HG03045 (cell line): ENCODE results near the gene PDE2A.

Source experiments
- ATAC-seq: cut with Tn5 transposase; IDR thresholded peaks from one replicate; pipeline ENCODE4 v1.9.1; 2021; ENCODE audit warnings: mild to moderate bottlenecking, moderate library complexity; ENCODE audit not compliant: unreplicated experiment

The PDE2A gene

GRCh38 chr11:72673943-72674828 is at the start of gene PDE2A:
Gene PDE2A, minus strand, starts transcription at chr11:72674422. Its CDS starts 215 bp downstream, at chr11:72674207.
- ATAC-seq: no peak

GRCh38 chr11:72723508-72723907 is 49.3 kb upstream of the PDE2A start:
- ATAC-seq: no peak

GRCh38 chr11:72722050-72722748 is 48.0 kb upstream of the PDE2A start:
- ATAC-seq: peak; percentile 82

GRCh38 chr11:72721689-72722049 is 47.4 kb upstream of the PDE2A start:
- no peak for ATAC-seq

GRCh38 chr11:72721276-72721675 is 47.1 kb upstream of the PDE2A start:
- no peak for ATAC-seq

- ATAC-seq: no peak
Observed at GRCh38 chr11:72720784-72721183, 46.6 kb upstream of the PDE2A start.

GRCh38 chr11:72720047-72720446 is 45.8 kb upstream of the PDE2A start:
- ATAC-seq: no peak

GRCh38 chr11:72719551-72719950 is 45.3 kb upstream of the PDE2A start:
- no peak for ATAC-seq

GRCh38 chr11:72719144-72719543 is 44.9 kb upstream of the PDE2A start:
- no peak for ATAC-seq

- ATAC-seq: no peak
Observed at GRCh38 chr11:72718101-72718501, 43.9 kb upstream of the PDE2A start.

- ATAC-seq: no peak
Observed at GRCh38 chr11:72716788-72717435, 42.7 kb upstream of the PDE2A start.

GRCh38 chr11:72716290-72716689 is 42.1 kb upstream of the PDE2A start:
- ATAC-seq: no peak

GRCh38 chr11:72712841-72713240 is 38.6 kb upstream of the PDE2A start:
- no peak for ATAC-seq

GRCh38 chr11:72712168-72712751 is 38.0 kb upstream of the PDE2A start:
- no peak for ATAC-seq

GRCh38 chr11:72711141-72711540 is 36.9 kb upstream of the PDE2A start:
- ATAC-seq: no peak

- no peak for ATAC-seq
Observed at GRCh38 chr11:72710278-72710677, 36.1 kb upstream of the PDE2A start.

- no peak for ATAC-seq
Observed at GRCh38 chr11:72709478-72710238, 35.4 kb upstream of the PDE2A start.

GRCh38 chr11:72707032-72707431 is 32.8 kb upstream of the PDE2A start:
- ATAC-seq: no peak

- no peak for ATAC-seq
Observed at GRCh38 chr11:72706579-72706978, 32.4 kb upstream of the PDE2A start.
